Activated naive CD8-positive, alpha-beta T cell (primary cell): ENCODE results near the gene FAM209B.
"Not testable (repeated sequence)": the region's sequence is repeated elsewhere in the genome, so short reads cannot be mapped to it uniquely, and the experiment has no call there.

Source experiments
- H3K27ac Mint-ChIP-seq: one replicate; pipeline ENCODE4 v1.8.0; 2021; ENCODE audit warnings: mixed read lengths
- H3K27me3 Mint-ChIP-seq: one replicate; pipeline ENCODE4 v1.8.0; 2021; ENCODE audit warnings: mixed read lengths
- H3K36me3 Mint-ChIP-seq: one replicate; pipeline ENCODE4 v1.8.0; 2021; ENCODE audit warnings: mixed read lengths
- H3K4me1 Mint-ChIP-seq: one replicate; pipeline ENCODE4 v1.8.0; 2021; ENCODE audit warnings: low read depth, mixed read lengths
- H3K4me3 Mint-ChIP-seq: one replicate; pipeline ENCODE4 v1.8.0; 2021; ENCODE audit warnings: mild to moderate bottlenecking, mixed read lengths
- H3K9me3 Mint-ChIP-seq: one replicate; pipeline ENCODE4 v1.8.0; 2021; ENCODE audit warnings: low read depth, mixed read lengths

FAM209B gene, protein sequence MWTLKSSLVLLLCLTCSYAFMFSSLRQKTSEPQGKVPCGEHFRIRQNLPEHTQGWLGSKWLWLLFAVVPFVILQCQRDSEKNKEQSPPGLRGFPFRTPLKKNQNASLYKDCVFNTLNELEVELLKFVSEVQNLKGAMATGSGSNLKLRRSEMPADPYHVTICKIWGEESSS

DNA sequence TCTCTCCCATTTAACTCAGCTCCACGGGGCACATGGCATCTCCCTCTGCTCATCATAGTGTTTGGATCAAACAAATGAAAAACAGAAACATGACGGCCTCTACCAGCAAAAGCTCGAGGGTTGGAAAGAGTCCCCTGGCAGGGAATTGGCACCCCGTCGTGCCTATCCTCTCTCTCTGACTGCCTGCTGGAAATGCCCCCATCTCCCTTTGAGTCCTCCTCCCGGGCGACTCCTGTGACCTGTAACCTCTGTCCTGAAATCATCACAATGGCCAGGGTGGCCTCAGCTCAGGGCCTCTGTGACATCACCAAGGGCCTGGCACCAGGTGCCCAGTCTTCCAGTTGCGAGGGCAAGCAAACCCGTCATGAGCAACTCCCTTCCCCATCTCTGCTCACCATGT is at the start of gene FAM209B:
TSS of gene FAM209B (plus strand) at position 301 of the 400 bp plus-strand sequence. CDS start at position 397, 96 bp downstream.
- not testable (repeated sequence) for H3K9me3 Mint-ChIP-seq

DNA sequence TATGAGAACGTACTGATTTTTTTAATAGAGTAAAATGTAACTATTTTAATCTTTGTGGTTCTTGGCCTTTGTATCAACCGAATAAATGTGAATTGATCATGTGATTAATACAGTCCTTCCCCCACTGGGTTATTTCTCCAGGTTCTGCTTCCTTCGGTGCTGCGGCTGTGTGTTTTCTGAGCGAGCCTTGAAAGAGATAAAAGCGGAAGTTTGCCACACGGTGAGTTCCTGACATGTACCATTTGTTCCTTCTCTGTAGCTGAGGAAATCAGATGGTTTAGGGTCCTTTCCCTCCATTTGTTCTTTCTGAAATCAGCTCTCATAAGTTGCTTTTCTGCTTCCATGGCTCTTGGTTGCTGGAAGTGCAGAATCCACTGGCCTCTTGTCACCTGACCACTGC is 49.1 kb upstream of the FAM209B start:
- Mint-ChIP-seq H3K27ac (peak overlapping the region; percentile 89), H3K27me3 (no peaks in the 10 kb centered on the region), H3K36me3 (peaks cover 25% of the 10 kb centered on the region), H3K4me3 (peak overlapping the region; percentile 70), H3K9me3 (no peaks in the 10 kb centered on the region), H3K4me1 (peaks cover 43% of the 10 kb centered on the region)

More for the DNA sequence above, at the start of gene FAM209B:
- H3K4me1 Mint-ChIP-seq, H3K4me3 Mint-ChIP-seq, H3K27ac Mint-ChIP-seq, H3K36me3 Mint-ChIP-seq, H3K27me3 Mint-ChIP-seq: not testable (repeated sequence)

- no peak overlapping the region for H3K27ac Mint-ChIP-seq
- peaks cover 19% of the 10 kb centered on the region for H3K36me3 Mint-ChIP-seq
- no peak overlapping the region for H3K4me3 Mint-ChIP-seq
- peaks cover 34% of the 10 kb centered on the region for H3K4me1 Mint-ChIP-seq
- no peaks in the 10 kb centered on the region for H3K27me3 Mint-ChIP-seq
- no peaks in the 10 kb centered on the region for H3K9me3 Mint-ChIP-seq
Measured at GRCh38 chr20:56487216-56487615, 45.8 kb upstream of the FAM209B start.

GRCh38 chr20:56488566-56488965 is 44.5 kb upstream of the FAM209B start:
- peaks cover 13% of the 10 kb centered on the region for H3K36me3 Mint-ChIP-seq
- no peaks in the 10 kb centered on the region for H3K27me3 Mint-ChIP-seq
- H3K27ac Mint-ChIP-seq: no peak overlapping the region
- no peak overlapping the region for H3K4me3 Mint-ChIP-seq
- H3K9me3 Mint-ChIP-seq: no peaks in the 10 kb centered on the region
- H3K4me1 Mint-ChIP-seq: peaks cover 23% of the 10 kb centered on the region

GRCh38 chr20:56501116-56501515 is 31.9 kb upstream of the FAM209B start:
- Mint-ChIP-seq H3K4me3 (no peak overlapping the region), H3K9me3 (no peaks in the 10 kb centered on the region), H3K36me3 (peaks cover 13% of the 10 kb centered on the region), H3K27me3 (no peaks in the 10 kb centered on the region), H3K27ac (no peak overlapping the region), H3K4me1 (peaks cover 7% of the 10 kb centered on the region)

GRCh38 chr20:56503916-56504315 is 29.1 kb upstream of the FAM209B start:
- H3K9me3 Mint-ChIP-seq: no peaks in the 10 kb centered on the region
- peaks cover 4% of the 10 kb centered on the region for H3K4me1 Mint-ChIP-seq
- H3K27me3 Mint-ChIP-seq: no peaks in the 10 kb centered on the region
- no peak overlapping the region for H3K27ac Mint-ChIP-seq
- no peak overlapping the region for H3K4me3 Mint-ChIP-seq
- H3K36me3 Mint-ChIP-seq: peaks cover 2% of the 10 kb centered on the region

GRCh38 chr20:56504373-56505005 is 28.6 kb upstream of the FAM209B start:
- H3K27me3 Mint-ChIP-seq: no peaks in the 10 kb centered on the region
- no peak overlapping the region for H3K27ac Mint-ChIP-seq
- H3K9me3 Mint-ChIP-seq: no peaks in the 10 kb centered on the region

GRCh38 chr20:56506103-56506502 is 26.9 kb upstream of the FAM209B start:
- H3K4me3 Mint-ChIP-seq: no peak overlapping the region
- peaks cover 2% of the 10 kb centered on the region for H3K36me3 Mint-ChIP-seq
- H3K9me3 Mint-ChIP-seq: no peaks in the 10 kb centered on the region
- H3K27ac Mint-ChIP-seq: no peak overlapping the region
- peaks cover 4% of the 10 kb centered on the region for H3K4me1 Mint-ChIP-seq
- no peaks in the 10 kb centered on the region for H3K27me3 Mint-ChIP-seq

More at GRCh38 chr20:56504373-56505005, 28.6 kb upstream of the FAM209B start:
- Mint-ChIP-seq H3K4me1 (peaks cover 4% of the 10 kb centered on the region), H3K36me3 (peaks cover 2% of the 10 kb centered on the region), H3K4me3 (no peak overlapping the region)

DNA sequence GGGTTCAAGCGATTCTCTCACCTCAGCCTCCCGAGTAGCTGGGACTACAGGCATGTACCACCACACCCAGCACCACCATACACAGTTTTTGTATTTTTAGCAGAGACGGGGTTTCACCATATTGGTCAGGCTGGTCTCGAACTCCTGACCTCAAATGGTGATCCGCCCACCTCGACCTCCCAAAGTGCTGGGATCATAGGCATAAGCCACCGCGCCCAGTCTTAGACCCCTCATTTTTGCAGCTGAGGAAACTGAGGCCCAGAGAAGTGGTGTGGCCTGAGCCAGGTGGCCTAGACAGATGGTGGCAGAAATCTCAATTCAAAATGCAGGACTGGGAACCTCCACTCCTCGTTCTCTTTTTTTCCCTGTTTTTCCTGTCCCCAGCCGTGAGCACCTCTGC is 21.1 kb upstream of the FAM209B start:
- no peak overlapping the region for H3K27ac Mint-ChIP-seq
- H3K9me3 Mint-ChIP-seq: no peaks in the 10 kb centered on the region
- H3K27me3 Mint-ChIP-seq: no peaks in the 10 kb centered on the region
- H3K4me3 Mint-ChIP-seq: no peak overlapping the region
- H3K36me3 Mint-ChIP-seq: peaks cover 7% of the 10 kb centered on the region
- no peaks in the 10 kb centered on the region for H3K4me1 Mint-ChIP-seq

- Mint-ChIP-seq H3K27ac (no peak overlapping the region), H3K36me3 (peaks cover 15% of the 10 kb centered on the region), H3K9me3 (no peaks in the 10 kb centered on the region)
Measured at GRCh38 chr20:56513161-56514150, 19.6 kb upstream of the FAM209B start.

DNA sequence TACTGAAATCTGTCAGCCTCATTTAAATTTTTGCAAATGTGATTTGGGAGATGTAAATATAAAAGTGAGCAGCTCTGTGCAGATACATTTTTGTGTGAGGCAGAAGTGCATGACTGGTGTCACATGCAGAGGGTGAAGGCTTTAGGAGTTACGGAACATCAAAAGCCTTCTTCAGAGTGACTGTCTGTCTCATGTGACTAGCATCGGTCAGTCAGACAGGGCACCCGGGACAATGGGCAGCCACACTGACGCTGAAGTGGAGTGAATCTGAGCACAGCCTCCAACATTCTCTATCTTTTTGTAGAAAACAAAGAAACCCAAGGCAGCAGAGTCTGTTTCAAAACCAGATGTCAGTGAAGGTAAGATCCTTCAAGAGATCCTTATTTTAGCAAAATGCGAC is 16.4 kb upstream of the FAM209B start:
- Mint-ChIP-seq H3K4me1 (no peaks in the 10 kb centered on the region), H3K27me3 (no peaks in the 10 kb centered on the region)

More at GRCh38 chr20:56513161-56514150, 19.6 kb upstream of the FAM209B start:
- Mint-ChIP-seq H3K4me3 (no peak overlapping the region), H3K27me3 (no peaks in the 10 kb centered on the region), H3K4me1 (no peaks in the 10 kb centered on the region)

GRCh38 chr20:56517211-56517610 is 15.8 kb upstream of the FAM209B start:
- H3K4me1 Mint-ChIP-seq: no peaks in the 10 kb centered on the region
- no peak overlapping the region for H3K4me3 Mint-ChIP-seq
- H3K36me3 Mint-ChIP-seq: peaks cover 35% of the 10 kb centered on the region
- H3K27me3 Mint-ChIP-seq: no peaks in the 10 kb centered on the region
- no peak overlapping the region for H3K27ac Mint-ChIP-seq
- peaks cover 3% of the 10 kb centered on the region for H3K9me3 Mint-ChIP-seq

More for the DNA sequence above, 16.4 kb upstream of the FAM209B start:
- peaks cover 35% of the 10 kb centered on the region for H3K36me3 Mint-ChIP-seq
- H3K4me3 Mint-ChIP-seq: no peak overlapping the region
- peaks cover 3% of the 10 kb centered on the region for H3K9me3 Mint-ChIP-seq
- no peak overlapping the region for H3K27ac Mint-ChIP-seq

DNA sequence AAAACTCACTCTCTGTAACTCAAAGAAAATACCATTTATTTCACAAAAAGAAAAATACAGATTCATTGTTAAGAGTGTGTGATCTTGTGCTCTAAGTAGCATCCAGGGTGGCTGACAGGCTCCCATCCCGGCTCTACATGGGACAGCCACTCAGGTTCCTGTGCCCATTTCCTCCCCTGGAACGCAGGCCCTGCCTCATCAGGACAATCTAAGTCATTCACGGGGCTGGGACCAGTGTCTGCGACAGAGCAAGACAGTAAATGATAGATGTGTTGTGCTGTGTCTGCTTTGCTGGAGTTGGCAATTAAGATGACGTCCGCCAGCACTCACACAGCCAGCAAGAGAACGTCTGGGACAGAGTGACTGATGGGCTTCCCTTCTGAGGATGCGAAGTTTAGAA is 15.4 kb upstream of the FAM209B start:
- Mint-ChIP-seq H3K4me1 (no peaks in the 10 kb centered on the region), H3K4me3 (no peak overlapping the region), H3K36me3 (peaks cover 35% of the 10 kb centered on the region), H3K27ac (no peak overlapping the region), H3K9me3 (peaks cover 3% of the 10 kb centered on the region), H3K27me3 (no peaks in the 10 kb centered on the region)

- Mint-ChIP-seq H3K27ac (no peak overlapping the region), H3K4me1 (peaks cover 4% of the 10 kb centered on the region), H3K4me3 (no peak overlapping the region), H3K27me3 (no peaks in the 10 kb centered on the region), H3K36me3 (peaks cover 35% of the 10 kb centered on the region), H3K9me3 (peaks cover 3% of the 10 kb centered on the region)
Measured at GRCh38 chr20:56518126-56518525, 14.9 kb upstream of the FAM209B start.
